Endothelial cell of umbilical vein (primary cell): ENCODE measurements around the gene ZNF423. TPM values are rescaled to one million over a fixed set of nuclear protein-coding genes. Genes with fewer than 3 reads are reported as not detected.

Experiments
- BruUV-seq: library from RNA; stranded (reverse); fragments of 400-500 nt; replicated peaks from 2 replicates; lab custom pipeline; 2021; lab: Mats Ljungman, UMichigan
- CTCF ChIA-PET: fragments of 300-600, 350-600 bp; sonication (Branson Sonifier 250); formaldehyde crosslinking; loops from one replicate; lab custom pipeline; 2021; ENCODE audit warnings: antibody characterized with exemption, inconsistent platforms; lab: Charles Lee
- POLR2A ChIA-PET: fragments of 300-600, 350-600 bp; sonication (Branson Sonifier 250); formaldehyde crosslinking; loops from one replicate; lab custom pipeline; 2021; ENCODE audit warnings: antibody characterized with exemption, inconsistent platforms; lab: Charles Lee
- DNase-seq: peaks from one replicate; pipeline ENCODE4 v3.0.0-alpha.2; 2011; ENCODE audit warnings: low read depth, low spot score
- FAIRE-seq: peaks from 2 replicates; lab custom pipeline; 2011; peaks lifted over from hg19 to GRCh38; lab: Jason Lieb, UNC
- H2AFZ ChIP-seq: 2 replicates; pipeline ENCODE4 v1.6.0; 2012; ENCODE audit warnings: low read depth, low read length, control low read depth, inconsistent platforms
- H3K27ac ChIP-seq: 2 replicates; pipeline ENCODE4 v1.5.1; 2011; ENCODE audit warnings: low read depth, mild to moderate bottlenecking, control low read depth, low read length, moderate library complexity; ENCODE audit not compliant: insufficient read depth
- H3K27me3 ChIP-seq, 2 experiments: 2 replicates each; pipeline versions ENCODE4 v1.6.0 to v1.6.1; 2011; ENCODE audit warnings: low read length in 2 of 2, mixed read lengths in 1 of 2; ENCODE audit not compliant: control insufficient read depth in 2 of 2, insufficient read depth in 2 of 2
- H3K36me3 ChIP-seq, 2 experiments: 2 replicates in 1 of 2; 3 replicates in 1 of 2; pipeline ENCODE4 v1.5.1; 2011; ENCODE audit warnings: low read length in 2 of 2, mild to moderate bottlenecking in 1 of 2, moderate library complexity in 1 of 2; ENCODE audit not compliant: control insufficient read depth in 2 of 2, insufficient read depth in 2 of 2; ENCODE audit errors: extremely low read depth in 1 of 2
- H3K4me1 ChIP-seq: 3 replicates; pipeline ENCODE4 v1.5.1; 2011; ENCODE audit warnings: mild to moderate bottlenecking, low read length; ENCODE audit not compliant: control insufficient read depth, insufficient read depth; ENCODE audit errors: extremely low read depth
- H3K4me2 ChIP-seq: 2 replicates; pipeline ENCODE4 v1.6.1; 2011; ENCODE audit warnings: low read length, control low read depth, mixed read lengths; ENCODE audit not compliant: insufficient read depth
- H3K4me3 ChIP-seq, 3 experiments: fragments of 200-600 bp in 1 of 3; sonication (generic), shearing (Covaris generic) in 1 of 3; replicated peaks in 1 of 3; 2 replicates each; pipeline ENCODE4 v1.5.1; 2011 to 2016; ENCODE audit warnings: control low read depth in 3 of 3, low read length in 3 of 3, mild to moderate bottlenecking in 2 of 3, inconsistent platforms in 1 of 3, low read depth in 1 of 3, moderate library complexity in 1 of 3; ENCODE audit not compliant: insufficient read depth in 1 of 3
- H3K79me2 ChIP-seq: 2 replicates; pipeline ENCODE4 v1.6.0; 2012; ENCODE audit warnings: low read length, inconsistent platforms; ENCODE audit not compliant: control insufficient read depth, insufficient read depth
- H3K9ac ChIP-seq: replicated peaks from 2 replicates; pipeline ENCODE3; 2011; ENCODE audit warnings: low read length, control low read depth; ENCODE audit not compliant: insufficient read depth; ENCODE audit errors: extremely low read depth
- H3K9me1 ChIP-seq: replicated peaks from 3 replicates; pipeline ENCODE4 v1.6.0; 2011; ENCODE audit warnings: mild to moderate bottlenecking, low read length; ENCODE audit not compliant: control insufficient read depth, insufficient read depth; ENCODE audit errors: extremely low read depth
- H3K9me3 ChIP-seq: replicated peaks from 2 replicates; pipeline ENCODE4 v1.5.1; 2012; ENCODE audit warnings: low read length, inconsistent platforms; ENCODE audit not compliant: control insufficient read depth, insufficient read depth
- H4K20me1 ChIP-seq: replicated peaks from 2 replicates; pipeline ENCODE3; 2011; ENCODE audit warnings: mild to moderate bottlenecking, low read length; ENCODE audit not compliant: control insufficient read depth, insufficient read depth; ENCODE audit errors: extremely low read depth
- CTCF ChIP-seq, 2 donors: IDR thresholded peaks; 1 replicate in 1 of 2; 2 replicates in 1 of 2; pipeline ENCODE4 v1.5.1; 2011; ENCODE audit warnings: low read length in 2 of 2, mild to moderate bottlenecking in 2 of 2, moderate library complexity in 2 of 2, control low read depth in 1 of 2, inconsistent platforms in 1 of 2, low read depth in 1 of 2; ENCODE audit not compliant: insufficient read depth in 1 of 2; ENCODE audit errors: extremely low read depth in 1 of 2
- EZH2 ChIP-seq: IDR thresholded peaks from 2 replicates; pipeline ENCODE4 v1.6.1; 2012; ENCODE audit warnings: borderline replicate concordance, low read depth, mild to moderate bottlenecking, moderate library complexity, low read length, inconsistent platforms; ENCODE audit not compliant: severe bottlenecking
- FOS ChIP-seq: IDR thresholded peaks from 2 replicates; pipeline ENCODE4 v1.6.1; 2011; ENCODE audit warnings: mild to moderate bottlenecking, low read length, moderate library complexity, borderline replicate concordance; ENCODE audit not compliant: insufficient read depth
- GATA2 ChIP-seq: IDR thresholded peaks from 2 replicates; pipeline ENCODE4 v1.7.0; 2011; ENCODE audit warnings: low read depth, mild to moderate bottlenecking, moderate library complexity, mixed read lengths, low read length; ENCODE audit not compliant: insufficient read length, insufficient read depth
- JUN ChIP-seq: IDR thresholded peaks from 2 replicates; pipeline ENCODE4 v1.6.1; 2011; ENCODE audit warnings: borderline replicate concordance, low read depth; ENCODE audit not compliant: insufficient read length, insufficient read depth
- MAX ChIP-seq: IDR thresholded peaks from 2 replicates; pipeline ENCODE4 v1.6.1; 2011; ENCODE audit not compliant: insufficient read depth, insufficient read length
- MYC ChIP-seq: IDR thresholded peaks from one replicate; pipeline ENCODE4 v1.6.1; 2011; ENCODE audit warnings: mild to moderate bottlenecking, low read depth, low read length
- POLR2A ChIP-seq: IDR thresholded peaks from 2 replicates; pipeline ENCODE4 v1.6.1; 2012; ENCODE audit warnings: low read depth, mild to moderate bottlenecking, control low read depth, low read length
- POLR2AphosphoS5 ChIP-seq: IDR thresholded peaks from 2 replicates; pipeline ENCODE4 v1.6.1; 2012; ENCODE audit warnings: low read depth, mild to moderate bottlenecking, control low read depth, low read length, moderate library complexity; ENCODE audit not compliant: insufficient read depth
- dilution Hi-C: fragments of 300-500 bp; cut with MboI; formaldehyde crosslinking; loops from one replicate; pipeline ENCODE4 v1.15.0; 2019; ENCODE audit warnings: low sequenced_read_pairs; ENCODE audit not compliant: extremely low pct_ligation_motif_present
- intact Hi-C: fragments of 100-400 bp; cut with micrococcal nuclease; formaldehyde crosslinking; loops from one replicate; pipeline ENCODE4 v1.10.0; 2022
- polyA plus RNA-seq, 4 experiments: library from polyadenylated mRNA; depleted of rRNA in 3 of 4; stranded (reverse) in 3 of 4; unstranded in 1 of 4; fragments of >200 nt; gene quantifications; 2 replicates each; pipeline versions ENCODE4 v1.2.1 to v1.2.3, GENCODE V29; 2011 to 2012; ENCODE audit warnings: missing spikeins in 1 of 4
- total RNA-seq: library from RNA; stranded (reverse); gene quantifications from 2 replicates; pipeline ENCODE4 v1.2.3, GENCODE V29; 2021

ZNF423 gene
- total and polyA plus RNA-seq, 2 donors (not counting 3 experiments of a cell fraction or from before 2014, with no cell fraction given): 2.2 to 8.1 TPM

- Histone ChIP-seq H3K9ac (peak overlapping the region; percentile 23), H3K4me1 (no peaks in the 10 kb centered on the region), H3K27ac (no peak overlapping the region), H4K20me1 (no peaks in the 10 kb centered on the region), H3K4me3 (peak overlapping the region; percentile 6 to 26 (median 18)), H3K4me2 (peak overlapping the region; percentile 82), H3K27me3 (no peaks in the 10 kb centered on the region), H3K9me1 (no peaks in the 10 kb centered on the region), H2AFZ (peak overlapping the region; percentile 83), H3K36me3 (no peaks in the 10 kb centered on the region), H3K9me3 (no peaks in the 10 kb centered on the region), H3K79me2 (no peaks in the 10 kb centered on the region)
- CTCF ChIA-PET: no interaction called here
- no TSS peak for BruUV-seq
- TF ChIP-seq MAX (no peak), JUN (no peak), GATA2 (no peak)
- intact Hi-C loops: no loop called here
- POLR2A ChIA-PET: no interaction called here
- DNase-seq (peak; percentile 40), FAIRE-seq (no peak)
- dilution Hi-C loops: no loop called here
Measured at GRCh38 chr16:49528060-49528865, 327.6 kb downstream of the ZNF423 start.

- no peaks in the 10 kb centered on the region for H3K4me1 ChIP-seq
- CTCF ChIA-PET: no interaction called here
- H2AFZ ChIP-seq: peak overlapping the region; percentile 83
- H3K9me1 ChIP-seq: no peaks in the 10 kb centered on the region
- FAIRE-seq (no peak), DNase-seq (no peak)
- no peak overlapping the region for H3K9ac ChIP-seq
- no peak overlapping the region for H3K4me3 ChIP-seq
- intact Hi-C loops: no loop called here
- TF ChIP-seq CTCF (IDR thresholded peaks at IDR 0.05; ENCODE audit: extremely low read depth in 1 of 2, insufficient read depth in 1 of 2, low read depth in 1 of 2, low read length in 2 of 2) (no peak), JUN (no peak), POLR2AphosphoS5 (no peak), MAX (no peak), MYC (no peak), EZH2 (no peak), POLR2A (no peak), GATA2 (no peak), FOS (no peak)
- H3K79me2 ChIP-seq: no peaks in the 10 kb centered on the region
- POLR2A ChIA-PET: no interaction called here
- no peaks in the 10 kb centered on the region for H4K20me1 ChIP-seq
- no TSS peak for BruUV-seq
- no peak overlapping the region for H3K27ac ChIP-seq
- no peaks in the 10 kb centered on the region for H3K27me3 ChIP-seq
- H3K4me2 ChIP-seq: peak overlapping the region; percentile 82
- dilution Hi-C loops: no loop called here
- H3K36me3 ChIP-seq: no peaks in the 10 kb centered on the region
- H3K9me3 ChIP-seq: no peaks in the 10 kb centered on the region
Measured at GRCh38 chr16:49527611-49528010, 328.3 kb downstream of the ZNF423 start.
